ENCODE measurements around the gene DENND1C.

- no peak for TF ChIP-seq CTCF (conservative IDR thresholded peaks at IDR 0.05)
- no peak for TF ChIP-seq EZH2 (IDR thresholded peaks at IDR 0.05; ENCODE audit: low read depth)
These were observed 52.0 kb downstream of the DENND1C start for GRCh38 chr19:6429419-6430221.

Measured in PC-9 (cell line).